Measurements from ENCODE around the gene SPNS2.

GRCh38 chr17:4503283-4504025 lies 4.8 kb downstream of the SPNS2 start:
- TF ChIP-seq POLR2AphosphoS5 (IDR thresholded peaks at IDR 0.05; ENCODE audit: low read depth, low read length): no peak
- no peak for TF ChIP-seq GABPA (IDR thresholded peaks at IDR 0.05; ENCODE audit: borderline replicate concordance, insufficient read depth, low read length)
- no peak for TF ChIP-seq CTCF (IDR thresholded peaks at IDR 0.05; ENCODE audit: control extremely low read depth in 1 of 3, insufficient read depth in 1 of 3, low read depth in 1 of 3, low read length in 3 of 3)
- no peak for TF ChIP-seq POLR2A (IDR thresholded peaks at IDR 0.05; ENCODE audit: control extremely low read depth in 1 of 2, low read depth in 2 of 2, low read length in 2 of 2)
- no peak for TF ChIP-seq EP300 (IDR thresholded peaks at IDR 0.05; ENCODE audit: borderline replicate concordance in 1 of 2, low read depth in 2 of 2, low read length in 2 of 2)
